HG03108 (cell line): ENCODE results near the gene NDUFS2.
"Not testable (repeated sequence)": the region's sequence is repeated elsewhere in the genome, so short reads cannot be mapped to it uniquely, and the experiment has no call there.

Experiments used
- ATAC-seq: cut with Tn5 transposase; IDR thresholded peaks from one replicate; pipeline ENCODE4 v1.9.1; 2021; ENCODE audit warnings: moderate library complexity; ENCODE audit not compliant: unreplicated experiment

Gene NDUFS2

DNA sequence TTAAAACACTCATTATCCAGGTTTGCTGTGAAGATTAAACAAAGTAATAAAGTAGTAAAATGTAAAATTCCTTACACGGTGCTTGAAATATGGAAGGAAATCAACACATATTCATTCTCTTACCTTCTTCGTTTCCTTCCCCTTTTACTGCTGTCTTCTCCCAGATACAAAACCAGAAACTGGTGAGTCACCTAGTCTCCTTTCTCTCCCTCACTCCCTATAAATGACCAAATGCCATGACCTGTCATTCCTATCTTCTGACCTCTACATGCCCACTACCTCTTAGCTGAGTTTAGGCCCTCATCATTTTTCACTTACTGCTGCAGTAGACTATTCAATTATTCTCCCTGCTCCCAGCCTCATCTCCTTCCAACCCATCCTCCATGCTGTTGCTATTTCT, 40.1 kb downstream of the NDUFS2 start:
- ATAC-seq: no peak

DNA sequence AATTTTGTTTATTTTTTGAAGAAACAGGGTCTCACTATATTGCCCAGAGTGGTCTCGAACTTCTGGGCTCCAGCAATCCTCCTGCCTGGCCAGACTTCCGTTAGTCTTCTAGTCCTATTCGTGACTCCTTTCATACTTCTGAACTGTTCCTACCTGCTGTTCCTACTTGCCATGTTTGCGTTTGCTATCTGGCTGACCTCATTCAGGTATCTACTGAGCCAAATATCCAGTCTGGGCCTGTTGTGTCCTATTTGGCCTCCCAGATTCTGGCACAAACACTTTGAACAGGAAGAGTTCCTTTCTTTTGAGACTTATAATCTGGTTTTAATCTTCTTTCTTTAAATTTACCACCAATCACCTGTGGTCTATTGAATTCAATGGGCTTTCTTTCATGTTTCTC, 42.7 kb downstream of the NDUFS2 start:
- no peak for ATAC-seq

DNA sequence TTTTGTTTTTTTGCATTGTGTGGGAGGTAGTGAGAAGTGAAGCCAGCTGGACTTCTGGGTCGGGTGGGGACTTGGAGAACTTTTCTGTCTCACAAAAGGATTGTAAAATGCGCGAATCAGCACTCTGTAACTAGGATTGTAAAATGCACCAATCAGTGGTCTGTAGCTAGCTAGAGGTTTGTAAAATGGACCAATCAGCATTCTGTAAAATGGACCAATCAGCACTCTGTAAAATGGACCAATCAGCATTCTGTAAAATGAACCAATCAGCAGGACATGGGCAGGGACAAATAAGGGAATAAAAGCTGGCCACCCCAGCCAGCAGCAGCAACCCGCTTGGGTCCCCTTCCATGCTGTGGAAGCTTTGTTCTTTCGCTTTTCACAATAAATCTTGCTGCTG, 47.9 kb downstream of the NDUFS2 start:
- not testable (repeated sequence) for ATAC-seq

DNA sequence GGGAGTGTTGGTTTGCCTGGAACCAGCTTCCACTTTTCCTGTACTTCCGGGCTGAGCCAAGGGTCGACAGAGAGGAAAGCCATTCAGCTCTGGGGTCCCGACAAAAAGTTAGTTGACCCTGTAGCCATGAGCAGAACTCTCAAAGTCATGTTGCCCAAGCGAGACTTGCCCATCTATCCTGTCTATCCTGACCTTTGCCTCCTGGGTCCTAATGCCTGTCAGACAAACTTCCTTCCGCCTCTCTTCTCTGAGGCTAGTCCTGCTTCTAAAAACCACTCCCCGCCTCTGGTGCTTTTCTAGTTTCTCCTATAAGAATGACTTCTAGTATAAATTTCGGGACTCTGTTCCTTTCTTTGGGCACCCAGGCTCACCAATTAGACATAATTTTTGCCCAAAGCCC, 48.7 kb downstream of the NDUFS2 start:
- no peak for ATAC-seq

- no peak for ATAC-seq
These were observed 49.4 kb downstream of the NDUFS2 start for GRCh38 chr1:161251579-161251978.

GRCh38 chr1:161255302-161255701, 53.1 kb downstream of the NDUFS2 start:
- not testable (repeated sequence) for ATAC-seq

DNA sequence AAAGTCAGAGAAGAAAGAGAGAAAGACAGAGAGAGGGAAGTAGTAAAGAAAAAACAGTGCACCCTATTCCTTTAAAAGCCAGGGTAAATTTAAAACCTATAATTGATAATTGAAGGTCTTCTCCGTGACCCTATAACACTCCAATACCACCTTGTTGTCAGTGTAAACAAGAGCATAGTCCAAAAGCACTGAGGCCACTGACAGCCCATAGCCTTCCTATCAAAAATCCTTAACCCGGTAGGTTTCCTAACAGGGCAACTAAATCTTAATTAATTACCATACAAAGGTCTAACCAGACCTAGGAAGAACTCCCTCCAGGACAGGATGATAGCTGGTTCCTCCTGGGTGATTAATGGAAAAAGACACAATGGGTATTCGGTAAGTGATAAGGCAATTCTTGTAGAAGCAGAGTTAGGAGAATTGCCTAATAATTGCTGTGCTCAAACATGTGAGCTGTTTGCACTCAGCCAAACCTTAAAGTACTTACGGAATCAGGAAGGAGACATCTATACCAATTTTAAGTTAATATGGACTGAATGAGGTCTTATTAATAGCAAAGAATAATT, 53.9 kb downstream of the NDUFS2 start:
- ATAC-seq: not testable (repeated sequence)

GRCh38 chr1:161257109-161257508, 54.9 kb downstream of the NDUFS2 start:
- ATAC-seq: not testable (repeated sequence)

GRCh38 chr1:161258439-161259344, 56.5 kb downstream of the NDUFS2 start, which contains the start of gene PCP4L1:
Gene PCP4L1 (plus strand): TSS chr1:161258745. CDS start chr1:161258975, 230 bp downstream.
- ATAC-seq: no peak

GRCh38 chr1:161259345-161259702, 57.2 kb downstream of the NDUFS2 start:
- no peak for ATAC-seq

GRCh38 chr1:161259765-161260164, 57.6 kb downstream of the NDUFS2 start:
- no peak for ATAC-seq

- ATAC-seq: no peak
These were observed 58.5 kb downstream of the NDUFS2 start for GRCh38 chr1:161260376-161261260.

- no peak for ATAC-seq
These were observed 59.4 kb downstream of the NDUFS2 start for GRCh38 chr1:161261261-161262235.
